Fibroblast of skin of back (primary cell): Measurements from ENCODE around the gene CLTA.
A peak's percentile ranks its signal among the peaks of the same experiment; 100 is the strongest.

Experiments used
- DNase-seq: peaks from one replicate; pipeline ENCODE4 v3.0.0-alpha.2; 2013

The CLTA gene

GRCh38 chr9:36247356-36247755 is 56.6 kb downstream of the CLTA start:
- no peak for DNase-seq

DNA sequence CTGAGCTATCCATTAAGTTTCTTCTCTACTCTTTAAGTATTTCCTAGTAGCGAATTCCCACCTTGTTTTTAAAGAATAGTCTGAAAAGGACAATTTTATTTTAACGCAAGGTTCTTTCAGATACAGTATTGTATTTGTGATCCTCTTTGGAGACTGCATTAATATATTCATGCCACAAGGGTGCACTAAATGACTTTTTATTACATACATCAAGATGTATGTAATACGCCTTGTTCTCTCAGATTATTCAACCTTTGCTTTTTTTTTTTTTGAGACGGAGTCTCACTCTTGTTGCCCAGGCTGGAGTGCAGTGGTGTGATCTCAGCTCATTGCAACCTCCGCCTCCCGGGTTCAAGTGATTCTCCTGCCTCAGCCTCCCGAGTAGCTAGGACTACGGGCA is 57.3 kb downstream of the CLTA start:
- DNase-seq, result peak; percentile 63

DNA sequence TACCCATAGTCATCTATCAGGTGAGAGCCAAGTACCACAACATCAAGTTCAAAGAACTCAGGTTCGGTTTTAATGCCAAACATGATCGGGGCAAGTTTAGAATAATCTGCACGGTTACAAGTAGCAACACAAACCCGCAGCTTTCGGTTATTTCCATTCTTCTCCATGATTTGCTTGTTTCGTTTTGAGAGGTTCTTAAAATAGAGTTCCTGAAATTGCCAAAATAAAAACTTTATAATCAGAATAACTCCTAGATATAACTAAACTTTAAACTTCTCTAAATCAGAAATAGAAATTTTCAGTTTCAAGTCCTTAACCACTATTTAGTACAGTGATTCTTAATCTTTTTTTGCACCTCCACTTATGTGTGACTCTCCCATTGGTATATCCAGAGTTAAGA is 58.5 kb downstream of the CLTA start:
- no peak for DNase-seq

- no peak for DNase-seq
Observed at GRCh38 chr9:36250079-36250478, 59.4 kb downstream of the CLTA start.

DNA sequence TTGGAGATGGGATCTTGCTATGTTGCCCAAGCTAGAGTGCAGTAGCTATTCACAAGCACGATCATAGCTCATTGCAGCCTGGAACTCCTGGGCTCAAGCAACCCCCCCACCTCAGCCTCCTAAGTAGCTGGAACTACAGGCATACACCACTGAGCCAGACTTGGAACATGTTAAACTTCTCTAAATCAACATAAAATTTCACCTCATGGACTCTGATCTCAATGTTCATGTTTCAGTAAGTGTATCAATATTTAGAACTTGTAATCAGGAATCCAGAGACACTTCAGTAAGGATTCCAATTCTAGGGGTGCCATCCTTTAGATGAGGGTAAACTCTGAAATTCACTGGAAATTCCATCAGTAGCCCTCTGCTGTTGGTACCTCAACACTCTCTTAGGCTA is 60.7 kb downstream of the CLTA start:
- DNase-seq, result no peak

DNA sequence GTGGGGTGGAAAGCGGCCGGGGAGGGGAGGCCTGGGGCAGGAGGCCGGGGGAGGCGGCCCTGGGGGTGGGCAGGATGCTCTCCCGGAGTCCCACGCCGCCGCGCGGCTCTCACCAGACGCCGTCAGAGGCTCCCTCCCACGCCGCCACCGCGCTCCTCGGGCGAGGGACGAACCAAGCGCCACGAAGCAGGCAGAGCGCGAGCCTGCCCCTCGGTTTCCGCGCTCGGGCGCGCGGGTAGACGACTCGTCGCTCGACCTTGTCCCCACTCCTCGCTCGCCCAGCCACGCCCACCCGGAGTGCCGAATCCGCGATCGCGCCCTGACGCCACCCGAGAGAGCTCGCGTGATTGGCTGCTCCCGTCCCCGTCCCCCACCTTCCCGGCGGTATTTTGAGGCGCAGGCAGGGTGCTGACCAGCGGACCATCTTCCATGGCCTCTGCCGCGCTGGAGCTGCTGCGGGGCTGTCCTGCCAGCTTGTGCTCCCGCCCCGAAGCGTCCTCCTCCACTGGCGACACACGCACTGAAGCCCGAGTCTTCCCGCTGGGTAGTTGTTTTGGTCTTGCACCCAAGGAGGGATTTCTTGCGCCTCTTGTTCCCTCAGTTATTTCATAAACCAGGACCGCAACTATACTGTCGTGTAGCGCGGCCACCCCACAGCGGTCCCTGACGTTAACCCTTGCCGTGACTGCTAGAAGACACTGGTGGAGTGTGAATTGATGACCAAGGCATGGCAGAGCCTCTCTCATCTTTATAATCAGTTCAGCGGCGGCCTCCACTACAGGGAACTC is 67.7 kb downstream of the CLTA start, which contains the start of gene GNE:
Gene GNE (minus strand): TSS at position 241 of the 788 bp plus-strand sequence. CDS start 9,093 bp downstream, outside the sequence.
- DNase-seq, result peak; percentile 96

GRCh38 chr9:36258996-36259533 is 68.3 kb downstream of the CLTA start:
- no peak for DNase-seq
